GM10248 (cell line): ENCODE data around the gene COL15A1.

Experiments used
- CTCF ChIA-PET: fragments of 300-600 bp; sonication (Branson Sonifier 250); formaldehyde crosslinking; extraction: SDS; loops from one replicate; lab custom pipeline; 2021; ENCODE audit warnings: antibody characterized with exemption; lab: Yijun Ruan, JAX
- POLR2A ChIA-PET: fragments of 350-650 bp; sonication (Branson Sonifier 250); formaldehyde crosslinking; extraction: SDS; loops from one replicate; lab custom pipeline; 2020; ENCODE audit warnings: antibody characterized with exemption; lab: Yijun Ruan, JAX
- DNase-seq: peaks from one replicate; pipeline ENCODE4 v3.0.0; 2012; ENCODE audit errors: extremely low spot score
- TF ChIP-seq, protein P1 (sequence below): IDR thresholded peaks from 2 replicates; pipeline ENCODE4 v1.5.1; 2012; ENCODE audit warnings: mild to moderate bottlenecking, low read depth; ENCODE audit errors: extremely low read depth, missing control alignments, control extremely low read depth

COL15A1 gene

GRCh38 chr9:99085949-99086948, 142.5 kb downstream of the COL15A1 start:
- TF ChIP-seq, protein P1, sequence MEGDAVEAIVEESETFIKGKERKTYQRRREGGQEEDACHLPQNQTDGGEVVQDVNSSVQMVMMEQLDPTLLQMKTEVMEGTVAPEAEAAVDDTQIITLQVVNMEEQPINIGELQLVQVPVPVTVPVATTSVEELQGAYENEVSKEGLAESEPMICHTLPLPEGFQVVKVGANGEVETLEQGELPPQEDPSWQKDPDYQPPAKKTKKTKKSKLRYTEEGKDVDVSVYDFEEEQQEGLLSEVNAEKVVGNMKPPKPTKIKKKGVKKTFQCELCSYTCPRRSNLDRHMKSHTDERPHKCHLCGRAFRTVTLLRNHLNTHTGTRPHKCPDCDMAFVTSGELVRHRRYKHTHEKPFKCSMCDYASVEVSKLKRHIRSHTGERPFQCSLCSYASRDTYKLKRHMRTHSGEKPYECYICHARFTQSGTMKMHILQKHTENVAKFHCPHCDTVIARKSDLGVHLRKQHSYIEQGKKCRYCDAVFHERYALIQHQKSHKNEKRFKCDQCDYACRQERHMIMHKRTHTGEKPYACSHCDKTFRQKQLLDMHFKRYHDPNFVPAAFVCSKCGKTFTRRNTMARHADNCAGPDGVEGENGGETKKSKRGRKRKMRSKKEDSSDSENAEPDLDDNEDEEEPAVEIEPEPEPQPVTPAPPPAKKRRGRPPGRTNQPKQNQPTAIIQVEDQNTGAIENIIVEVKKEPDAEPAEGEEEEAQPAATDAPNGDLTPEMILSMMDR = no peak
- ChIA-PET POLR2A (no interaction called here), CTCF (interaction anchor here (1.7 to 1.9 kb wide), 2 partner anchors 11 to 18 kb away, joined by 5 to 7 read pairs; partner anchors contain the start of gene TGFBR1)
- no peak for DNase-seq

- POLR2A ChIA-PET = no interaction called here
- CTCF ChIA-PET = interaction anchor here (2.0 kb wide), 1 partner anchor 11 kb away, joined by 5 read pairs; no protein-coding TSS in a partner anchor
- no peak for DNase-seq
- TF ChIP-seq, protein P1 = no peak
Observed at GRCh38 chr9:99087462-99087861, 143.8 kb downstream of the COL15A1 start.

DNA sequence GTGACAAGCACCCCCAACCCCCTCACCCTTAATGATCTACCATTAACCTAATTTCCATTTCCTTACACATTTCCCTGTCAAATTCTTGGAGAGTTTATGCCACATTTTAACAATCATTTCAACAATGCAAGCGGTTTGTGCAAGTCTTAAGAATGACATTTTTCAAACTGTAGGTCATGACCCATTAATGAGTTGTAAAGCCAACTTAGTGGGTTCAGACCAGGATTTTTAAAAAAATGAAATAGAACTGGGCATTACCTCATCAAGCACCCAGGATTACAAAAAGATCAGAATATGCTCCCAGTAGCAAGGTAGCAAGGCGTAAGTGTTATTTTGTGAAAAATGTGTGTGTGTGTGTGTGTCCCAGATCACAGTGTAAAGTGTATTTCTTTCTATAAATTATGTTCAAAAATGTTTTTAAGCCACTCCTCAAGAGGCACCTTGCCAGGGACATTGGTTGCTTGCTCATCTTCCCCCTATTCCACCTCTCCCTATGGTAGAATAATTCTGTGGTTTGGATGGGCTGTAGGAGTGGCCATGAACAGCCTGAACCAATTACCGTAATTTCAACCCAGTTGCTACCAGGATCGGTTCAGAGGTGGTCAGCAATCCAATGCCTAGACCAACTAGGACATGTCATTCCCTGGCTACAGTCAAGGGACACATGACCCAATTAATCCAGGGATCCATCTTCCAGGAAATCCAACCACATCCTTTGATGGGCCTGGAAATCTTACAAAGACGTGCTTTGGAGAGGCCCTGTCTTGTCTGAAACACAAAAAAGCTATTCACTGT, 146.8 kb downstream of the COL15A1 start:
- TF ChIP-seq, protein P1 = no peak
- no peak for DNase-seq
- ChIA-PET POLR2A (no interaction called here), CTCF (interaction anchor here (0.8 kb wide), 1 partner anchor 13 kb away, joined by 3 read pairs; no protein-coding TSS in a partner anchor)

DNA sequence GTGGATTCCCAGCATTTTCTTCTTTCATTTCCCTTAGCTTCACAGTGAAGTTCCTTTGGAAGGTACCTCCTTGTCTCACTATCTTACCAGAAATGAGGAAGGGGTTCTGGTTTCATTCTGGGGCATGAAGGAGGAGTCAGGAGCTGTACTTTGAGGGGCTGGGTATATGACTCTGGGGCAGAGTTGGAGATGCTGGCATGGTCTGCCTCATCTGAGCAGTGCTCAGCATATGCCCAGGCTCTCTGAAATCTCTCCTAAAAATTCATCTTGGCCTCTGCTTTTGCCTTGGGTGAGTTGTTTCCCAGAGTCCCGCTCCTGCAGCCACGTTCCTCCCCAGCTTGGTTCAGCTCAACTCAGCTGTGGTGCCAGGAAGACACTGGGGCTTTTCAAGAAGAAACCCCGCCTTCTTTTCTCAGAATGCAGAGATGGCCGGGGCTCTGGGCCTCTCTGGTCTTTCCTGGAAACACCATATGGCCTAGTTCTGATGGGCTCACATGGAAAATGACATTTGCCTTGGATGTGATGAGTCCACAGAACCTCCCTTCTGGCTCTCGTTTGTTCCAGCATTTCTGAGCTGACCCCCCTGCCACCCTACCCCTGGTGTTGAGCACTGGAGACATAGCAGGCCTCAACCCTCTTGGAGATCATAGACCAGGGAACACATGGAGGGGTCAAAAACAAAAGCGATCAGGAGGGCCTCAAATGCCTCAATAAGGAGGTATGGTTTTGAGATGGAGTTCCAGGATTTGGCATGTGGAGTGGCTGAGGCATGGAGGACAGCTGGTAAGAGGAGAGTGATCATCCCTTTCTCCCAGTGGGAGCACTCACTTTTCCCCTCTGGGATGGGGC, 149.2 kb downstream of the COL15A1 start:
- POLR2A ChIA-PET = no interaction called here
- no peak for DNase-seq
- CTCF ChIA-PET = interaction anchor here (0.8 to 1.9 kb wide), 3 partner anchors 10 to 48 kb away, joined by 3 to 9 read pairs (median 4); no protein-coding TSS in a partner anchor
- TF ChIP-seq, protein P1 = no peak

DNA sequence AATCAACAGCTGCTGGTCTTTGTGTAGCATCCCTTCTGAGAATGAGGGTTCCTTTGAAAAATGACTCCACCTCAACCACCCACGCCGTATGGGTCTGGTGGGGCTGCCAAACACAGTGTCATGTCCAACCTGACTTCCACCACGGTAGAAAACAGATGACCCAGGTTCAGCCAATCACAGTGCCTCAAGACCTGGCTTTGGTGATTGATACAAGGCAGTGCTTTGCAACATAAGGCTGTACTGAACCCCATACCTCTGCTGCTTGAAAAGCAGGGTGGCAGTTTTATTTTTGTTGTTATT, 149.7 kb downstream of the COL15A1 start:
- POLR2A ChIA-PET = no interaction called here
- CTCF ChIA-PET = no interaction called here
- TF ChIP-seq, protein P1 = no peak

More for the DNA sequence above, 149.7 kb downstream of the COL15A1 start:
- DNase-seq = no peak
